Tibial nerve (tissue), 4 donors: Measurements from ENCODE around the gene MAN1A2. TPM values are rescaled to one million over a fixed set of nuclear protein-coding genes. Genes with fewer than 3 reads are reported as not detected.

Experiments
- DNase-seq, 2 donors: peaks; one replicate each; pipeline ENCODE4 v3.0.0-alpha.2; 2019; ENCODE audit warnings: low spot score in 2 of 2
- H3K27ac ChIP-seq, 4 donors: fragments of 200-600 bp; sonication (generic) in 3 of 4; one replicate each; pipeline ENCODE4 v1.5.1; 2017 to 2019; ENCODE audit warnings: mild to moderate bottlenecking in 1 of 4
- H3K27me3 ChIP-seq, 2 donors: fragments of 200-600 bp; sonication (generic) in 1 of 2; one replicate each; pipeline versions ENCODE4 v1.5.1 to v1.6.0; 2017 to 2019
- H3K36me3 ChIP-seq, 3 donors: fragments of 200-600 bp; sonication (generic); one replicate each; pipeline ENCODE4 v1.5.1; 2018 to 2019
- H3K4me1 ChIP-seq, 4 donors: fragments of 200-600 bp; sonication (generic) in 3 of 4; one replicate each; pipeline ENCODE4 v1.5.1; 2017 to 2019
- H3K4me3 ChIP-seq, 4 donors: fragments of 200-600 bp; sonication (generic) in 3 of 4; one replicate each; pipeline ENCODE4 v1.5.1; 2017 to 2019; ENCODE audit warnings: mild to moderate bottlenecking in 1 of 4, moderate library complexity in 1 of 4
- H3K9me3 ChIP-seq, 4 donors: fragments of 200-600 bp; sonication (generic) in 3 of 4; one replicate each; pipeline ENCODE4 v1.5.1; 2017 to 2019
- EP300 ChIP-seq, 2 donors: sonication (generic); formaldehyde crosslinking; IDR thresholded peaks; one replicate each; pipeline ENCODE4 v1.6.1; 2017; ENCODE audit warnings: antibody characterized with exemption in 2 of 2, mild to moderate bottlenecking in 1 of 2
- POLR2A ChIP-seq, 2 donors: fragments of 450-650 bp; IDR thresholded peaks; one replicate each; pipeline ENCODE4 v1.6.1; 2017; ENCODE audit warnings: antibody characterized with exemption in 2 of 2, mild to moderate bottlenecking in 2 of 2, moderate library complexity in 2 of 2
- WGBS, 2 donors: methylation state at CpG; one replicate each; pipeline ENCODE4 v1.1.5; 2018; 5-methylcytosine and 5-hydroxymethylcytosine counted together
- total RNA-seq, 4 donors: library from RNA; depleted of rRNA; stranded (reverse); fragments of >200 nt; gene quantifications; one replicate each; pipeline ENCODE4 v1.1.0, GENCODE V29; 2016
- TF ChIP-seq, protein P1 (sequence below), 5 experiments: fragments of 200-600 bp in 3 of 5; fragments of 450-650 bp in 2 of 5; sonication (generic) in 3 of 5; IDR thresholded peaks; one replicate each; pipeline ENCODE4 v1.5.1; 2016 to 2019; ENCODE audit warnings: antibody characterized with exemption in 5 of 5, mild to moderate bottlenecking in 3 of 5, moderate library complexity in 2 of 5

MAN1A2 gene
- total RNA-seq, 4 donors from 2014 or later, result 31.4 to 65.7 (median 45.6) TPM

DNA sequence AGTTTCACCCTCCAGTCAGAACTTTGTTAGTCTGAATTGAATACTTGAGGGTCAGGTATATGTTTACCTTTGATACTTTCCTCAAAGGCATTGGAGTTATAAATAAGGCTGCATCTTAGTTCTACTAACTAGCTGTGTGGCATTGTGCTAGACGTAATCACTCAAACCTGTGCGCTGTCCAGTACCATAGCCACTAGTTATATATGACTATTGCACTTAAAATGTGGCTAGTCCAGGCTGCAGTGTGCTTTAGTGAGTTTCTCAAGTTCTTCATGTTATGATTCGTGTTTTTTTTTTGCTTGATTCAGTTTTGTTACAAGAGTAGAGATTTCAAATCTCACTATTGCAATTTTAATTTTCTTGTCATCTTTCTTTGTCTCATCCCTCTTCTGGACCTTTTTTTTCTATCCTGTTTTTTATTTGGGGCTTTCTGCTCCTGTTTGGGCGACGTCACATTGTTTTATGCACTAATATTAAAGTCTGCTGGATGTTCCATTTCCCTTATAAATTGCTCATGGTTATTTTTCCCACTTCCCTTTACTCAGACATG, 5.7 kb downstream of the MAN1A2 start:
- Histone ChIP-seq H3K9me3 (no peaks in the 10 kb centered on the region), H3K36me3 (peaks cover 0 to 3% (median 0%) of the 10 kb centered on the region in 3 donors), H3K27ac (no peak overlapping the region), H3K27me3 (no peaks in the 10 kb centered on the region), H3K4me3 (no peak overlapping the region), H3K4me1 (peaks cover 0 to 61% (median 19%) of the 10 kb centered on the region in 4 donors)
- DNase-seq, result no peak
- TF ChIP-seq POLR2A (IDR thresholded peaks at IDR 0.05), result no peak
- WGBS, 2 donors, result 90 to 95% methylated on average over 5 of the region's 5 CpGs

DNA sequence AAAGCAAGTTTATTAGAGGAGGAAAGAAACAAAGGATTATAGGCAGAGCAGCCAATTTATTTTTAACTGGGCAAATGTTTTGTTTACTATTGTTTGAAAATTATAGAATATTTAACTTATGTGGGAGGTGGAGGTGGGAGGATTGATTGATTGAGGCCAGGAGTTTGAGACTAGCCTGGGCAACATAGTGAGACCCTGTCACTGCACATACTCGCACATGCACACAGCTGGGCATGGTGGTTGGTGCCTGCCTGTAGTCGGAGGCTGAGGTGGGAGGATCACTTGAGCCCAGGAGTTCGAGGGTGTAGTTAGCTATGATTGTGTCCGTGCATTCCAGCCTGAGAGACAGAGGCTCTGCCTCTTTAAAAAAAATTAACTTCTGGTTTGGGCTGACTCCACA, 6.7 kb downstream of the MAN1A2 start:
- no peaks in the 10 kb centered on the region for H3K27me3 ChIP-seq
- no peak overlapping the region for H3K27ac ChIP-seq
- no peaks in the 10 kb centered on the region for H3K9me3 ChIP-seq
- H3K36me3 ChIP-seq, result peaks cover 0 to 3% (median 0%) of the 10 kb centered on the region in 3 donors
- no peak for TF ChIP-seq EP300 (IDR thresholded peaks at IDR 0.05)
- TF ChIP-seq, protein P1, sequence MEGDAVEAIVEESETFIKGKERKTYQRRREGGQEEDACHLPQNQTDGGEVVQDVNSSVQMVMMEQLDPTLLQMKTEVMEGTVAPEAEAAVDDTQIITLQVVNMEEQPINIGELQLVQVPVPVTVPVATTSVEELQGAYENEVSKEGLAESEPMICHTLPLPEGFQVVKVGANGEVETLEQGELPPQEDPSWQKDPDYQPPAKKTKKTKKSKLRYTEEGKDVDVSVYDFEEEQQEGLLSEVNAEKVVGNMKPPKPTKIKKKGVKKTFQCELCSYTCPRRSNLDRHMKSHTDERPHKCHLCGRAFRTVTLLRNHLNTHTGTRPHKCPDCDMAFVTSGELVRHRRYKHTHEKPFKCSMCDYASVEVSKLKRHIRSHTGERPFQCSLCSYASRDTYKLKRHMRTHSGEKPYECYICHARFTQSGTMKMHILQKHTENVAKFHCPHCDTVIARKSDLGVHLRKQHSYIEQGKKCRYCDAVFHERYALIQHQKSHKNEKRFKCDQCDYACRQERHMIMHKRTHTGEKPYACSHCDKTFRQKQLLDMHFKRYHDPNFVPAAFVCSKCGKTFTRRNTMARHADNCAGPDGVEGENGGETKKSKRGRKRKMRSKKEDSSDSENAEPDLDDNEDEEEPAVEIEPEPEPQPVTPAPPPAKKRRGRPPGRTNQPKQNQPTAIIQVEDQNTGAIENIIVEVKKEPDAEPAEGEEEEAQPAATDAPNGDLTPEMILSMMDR (IDR thresholded peaks at IDR 0.05), result no peak
- TF ChIP-seq POLR2A (IDR thresholded peaks at IDR 0.05), result no peak
- H3K4me3 ChIP-seq, result no peak overlapping the region
- no peak for DNase-seq
- H3K4me1 ChIP-seq, result peaks cover 0 to 55% (median 18%) of the 10 kb centered on the region in 4 donors
- 47 to 49% methylated on average over 4 of the region's 4 CpGs for WGBS, 2 donors

DNA sequence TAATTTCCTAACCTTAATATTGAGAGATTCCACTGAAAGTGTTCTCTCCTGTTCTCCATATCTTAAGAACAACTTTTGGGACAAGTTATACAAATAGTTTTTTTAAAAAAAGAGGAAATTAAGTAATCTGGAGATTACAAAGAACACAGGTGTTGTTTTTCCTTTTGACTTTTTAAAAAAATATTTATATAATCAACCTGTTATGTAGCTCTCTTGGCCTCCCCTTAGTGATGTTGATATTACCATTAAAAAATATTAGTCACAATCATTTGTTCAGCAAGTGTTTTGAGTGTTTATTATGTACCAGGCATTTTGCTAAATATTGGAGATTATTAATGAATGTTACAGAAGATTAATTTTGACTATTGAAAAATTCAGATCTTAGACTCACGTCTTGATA, 8.1 kb downstream of the MAN1A2 start:
- H3K4me3 ChIP-seq, result no peak overlapping the region
- TF ChIP-seq POLR2A (IDR thresholded peaks at IDR 0.05) (no peak), EP300 (IDR thresholded peaks at IDR 0.05) (no peak)
- TF ChIP-seq, protein P1 (IDR thresholded peaks at IDR 0.05), result no peak
- peaks cover 0 to 41% (median 7%) of the 10 kb centered on the region in 4 donors for H3K4me1 ChIP-seq
- no peaks in the 10 kb centered on the region for H3K9me3 ChIP-seq
- peaks cover 0 to 3% (median 0%) of the 10 kb centered on the region in 3 donors for H3K36me3 ChIP-seq
- WGBS, 2 donors, result 79 to 88% methylated on average over 1 of the region's 1 CpG
- no peak for DNase-seq
- no peak overlapping the region for H3K27ac ChIP-seq
- H3K27me3 ChIP-seq, result no peaks in the 10 kb centered on the region

DNA sequence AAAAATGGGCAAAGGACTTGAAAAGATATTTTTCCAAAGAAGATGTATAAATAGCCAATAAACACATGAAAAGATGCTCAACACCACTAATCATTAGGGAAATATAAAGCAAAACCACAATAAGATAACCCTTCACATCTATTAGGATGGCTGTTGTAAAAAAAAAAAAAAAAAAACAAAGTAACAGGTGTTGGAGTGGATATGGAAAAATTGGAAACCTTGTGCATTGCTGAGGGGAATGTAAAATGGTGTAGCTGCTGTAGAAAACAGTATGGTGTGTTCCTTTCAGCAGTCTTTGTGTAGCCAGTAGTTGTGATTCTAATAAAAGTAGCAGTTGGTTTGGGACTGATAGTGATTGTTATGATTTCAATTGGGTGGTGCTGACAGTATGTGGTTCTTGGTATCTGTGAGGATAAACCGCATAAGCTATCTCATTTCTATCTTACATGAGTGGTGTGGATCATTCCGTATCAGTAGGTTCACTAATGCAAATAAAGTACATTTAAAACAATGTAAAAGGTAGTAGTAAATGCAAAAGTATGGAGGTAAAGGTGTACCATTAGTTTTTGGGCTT, 19.9 kb downstream of the MAN1A2 start:
- peaks cover 0 to 14% (median 0%) of the 10 kb centered on the region in 4 donors for H3K4me1 ChIP-seq
- no peaks in the 10 kb centered on the region for H3K27me3 ChIP-seq
- TF ChIP-seq POLR2A (IDR thresholded peaks at IDR 0.05), result no peak
- TF ChIP-seq EP300 (IDR thresholded peaks at IDR 0.05), result no peak
- TF ChIP-seq, protein P1 (IDR thresholded peaks at IDR 0.05), result no peak
- DNase-seq, result no peak
- WGBS, 2 donors, result 94% methylated on average over 2 of the region's 2 CpGs
- H3K36me3 ChIP-seq, result no peaks in the 10 kb centered on the region
- H3K9me3 ChIP-seq, result peaks cover 0 to 20% (median 0%) of the 10 kb centered on the region in 4 donors
- H3K4me3 ChIP-seq, result no peak overlapping the region
- H3K27ac ChIP-seq, result no peak overlapping the region

DNA sequence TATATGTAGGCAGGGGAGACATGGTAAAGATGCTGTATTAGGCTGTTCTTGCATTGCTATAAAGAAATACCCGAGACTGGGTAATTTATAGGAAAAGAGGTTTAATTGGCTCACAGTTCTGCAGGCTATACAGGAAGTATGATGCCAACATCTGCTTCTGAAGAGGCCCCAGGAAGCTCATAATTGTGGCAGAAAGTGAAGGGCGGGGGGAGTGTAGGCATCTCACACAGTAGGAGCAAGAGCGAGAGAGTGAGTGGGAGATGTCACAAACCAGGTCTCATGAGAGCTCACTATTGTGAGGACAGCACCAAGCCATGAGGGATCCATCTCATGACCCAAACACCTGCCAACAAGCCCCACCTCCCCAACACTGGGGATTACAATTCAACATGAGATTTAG, 21.1 kb downstream of the MAN1A2 start:
- 85 to 86% methylated on average over 3 of the region's 3 CpGs for WGBS, 2 donors
- H3K9me3 ChIP-seq, result peaks cover 0 to 13% (median 0%) of the 10 kb centered on the region in 4 donors
- no peak for DNase-seq
- H3K36me3 ChIP-seq, result no peaks in the 10 kb centered on the region
- TF ChIP-seq POLR2A (IDR thresholded peaks at IDR 0.05) (no peak), EP300 (IDR thresholded peaks at IDR 0.05) (no peak)
- TF ChIP-seq, protein P1 (IDR thresholded peaks at IDR 0.05), result no peak
- no peaks in the 10 kb centered on the region for H3K27me3 ChIP-seq
- H3K27ac ChIP-seq, result no peak overlapping the region
- H3K4me3 ChIP-seq, result no peak overlapping the region
- H3K4me1 ChIP-seq, result peaks cover 0 to 25% (median 4%) of the 10 kb centered on the region in 4 donors
